Nephron (organoid): ENCODE data around the gene BRINP2.

Source experiments
- H3K27ac Mint-ChIP-seq, 3 experiments: 2 replicates each; pipeline ENCODE4 v1.8.0; 2020; ENCODE audit warnings: mixed read lengths in 3 of 3, mild to moderate bottlenecking in 2 of 3, moderate library complexity in 1 of 3
- H3K27me3 Mint-ChIP-seq: 2 replicates; pipeline ENCODE4 v1.8.0; 2021; ENCODE audit warnings: low read depth, mild to moderate bottlenecking, moderate library complexity, mixed read lengths
- H3K36me3 Mint-ChIP-seq: 2 replicates; pipeline ENCODE4 v1.8.0; 2020; ENCODE audit warnings: low read depth, mixed read lengths
- H3K4me1 Mint-ChIP-seq: 2 replicates; pipeline ENCODE4 v1.8.0; 2020; ENCODE audit warnings: mixed read lengths
- H3K4me3 Mint-ChIP-seq, 3 experiments: 2 replicates each; pipeline ENCODE4 v1.8.0; 2020; ENCODE audit warnings: mild to moderate bottlenecking in 3 of 3, mixed read lengths in 3 of 3, moderate library complexity in 2 of 3
- H3K9me3 Mint-ChIP-seq: 2 replicates; pipeline ENCODE4 v1.8.0; 2020; ENCODE audit warnings: mixed read lengths
- TF ChIP-seq, protein P1 (sequence below), 3 experiments: fragments of 200-600 bp; sonication (generic); IDR thresholded peaks; one replicate each; pipeline ENCODE4 v1.5.0; 2021; ENCODE audit warnings: antibody characterized with exemption in 3 of 3; ENCODE audit not compliant: unreplicated experiment in 3 of 3

Gene BRINP2

GRCh38 chr1:177243773-177244172 is 73.0 kb downstream of the BRINP2 start:
- no peaks in the 10 kb centered on the region for H3K36me3 Mint-ChIP-seq
- H3K4me3 Mint-ChIP-seq, result no peak overlapping the region
- TF ChIP-seq, protein P1, sequence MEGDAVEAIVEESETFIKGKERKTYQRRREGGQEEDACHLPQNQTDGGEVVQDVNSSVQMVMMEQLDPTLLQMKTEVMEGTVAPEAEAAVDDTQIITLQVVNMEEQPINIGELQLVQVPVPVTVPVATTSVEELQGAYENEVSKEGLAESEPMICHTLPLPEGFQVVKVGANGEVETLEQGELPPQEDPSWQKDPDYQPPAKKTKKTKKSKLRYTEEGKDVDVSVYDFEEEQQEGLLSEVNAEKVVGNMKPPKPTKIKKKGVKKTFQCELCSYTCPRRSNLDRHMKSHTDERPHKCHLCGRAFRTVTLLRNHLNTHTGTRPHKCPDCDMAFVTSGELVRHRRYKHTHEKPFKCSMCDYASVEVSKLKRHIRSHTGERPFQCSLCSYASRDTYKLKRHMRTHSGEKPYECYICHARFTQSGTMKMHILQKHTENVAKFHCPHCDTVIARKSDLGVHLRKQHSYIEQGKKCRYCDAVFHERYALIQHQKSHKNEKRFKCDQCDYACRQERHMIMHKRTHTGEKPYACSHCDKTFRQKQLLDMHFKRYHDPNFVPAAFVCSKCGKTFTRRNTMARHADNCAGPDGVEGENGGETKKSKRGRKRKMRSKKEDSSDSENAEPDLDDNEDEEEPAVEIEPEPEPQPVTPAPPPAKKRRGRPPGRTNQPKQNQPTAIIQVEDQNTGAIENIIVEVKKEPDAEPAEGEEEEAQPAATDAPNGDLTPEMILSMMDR (IDR thresholded peaks at IDR 0.05; ENCODE audit: unreplicated experiment in 3 of 3), result no peak
- peaks cover 5% of the 10 kb centered on the region for H3K27me3 Mint-ChIP-seq
- no peaks in the 10 kb centered on the region for H3K9me3 Mint-ChIP-seq
- peaks cover 4% of the 10 kb centered on the region for H3K4me1 Mint-ChIP-seq
- H3K27ac Mint-ChIP-seq, result no peak overlapping the region

DNA sequence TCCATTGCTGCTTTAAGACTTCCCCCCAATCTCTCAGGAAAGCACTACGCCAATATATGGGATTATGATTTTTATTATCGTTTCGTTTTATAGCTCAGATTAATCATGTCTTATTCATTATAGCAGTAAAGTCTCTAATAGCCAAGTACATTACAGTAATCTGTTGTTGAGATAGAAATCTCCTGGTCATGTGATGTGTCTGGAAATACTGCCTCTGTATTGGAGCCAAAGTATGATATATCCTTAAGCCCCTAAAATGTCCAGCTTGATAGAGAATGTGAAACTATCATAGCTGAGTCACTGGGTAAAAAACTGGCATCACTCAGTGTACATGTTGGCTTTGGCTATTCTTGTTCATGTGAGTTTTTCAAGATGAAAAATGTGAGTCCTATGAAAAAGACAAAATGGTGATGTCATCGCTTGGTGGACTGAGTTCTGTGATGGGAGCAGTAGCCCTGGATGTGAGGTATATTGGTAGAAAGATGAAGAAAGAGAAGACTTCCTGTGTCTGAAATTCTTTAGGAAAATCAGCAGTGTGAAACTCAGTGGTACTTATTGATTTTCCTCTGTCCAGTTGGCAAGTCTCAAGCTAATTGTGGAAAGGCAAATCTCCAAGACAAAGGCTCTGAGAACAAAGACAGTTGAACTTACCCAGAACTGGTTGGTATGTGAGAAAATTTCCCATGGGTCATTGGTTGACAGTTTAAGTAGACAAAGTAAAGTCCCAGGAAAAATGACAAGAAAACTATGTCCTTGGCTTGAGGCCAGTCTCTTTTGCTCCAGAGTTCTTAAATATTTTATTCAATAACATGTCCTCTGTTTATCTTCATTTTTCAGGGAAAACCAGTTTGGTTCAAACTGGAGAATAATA is 76.2 kb downstream of the BRINP2 start:
- no peak overlapping the region for H3K4me3 Mint-ChIP-seq
- no peaks in the 10 kb centered on the region for H3K9me3 Mint-ChIP-seq
- H3K27ac Mint-ChIP-seq, result peak overlapping the region in 1 of 3 experiments; percentile 25
- peaks cover 5% of the 10 kb centered on the region for H3K27me3 Mint-ChIP-seq
- no peaks in the 10 kb centered on the region for H3K36me3 Mint-ChIP-seq
- H3K4me1 Mint-ChIP-seq, result peaks cover 4% of the 10 kb centered on the region
- TF ChIP-seq, protein P1 (IDR thresholded peaks at IDR 0.05; ENCODE audit: unreplicated experiment in 3 of 3), result no peak

DNA sequence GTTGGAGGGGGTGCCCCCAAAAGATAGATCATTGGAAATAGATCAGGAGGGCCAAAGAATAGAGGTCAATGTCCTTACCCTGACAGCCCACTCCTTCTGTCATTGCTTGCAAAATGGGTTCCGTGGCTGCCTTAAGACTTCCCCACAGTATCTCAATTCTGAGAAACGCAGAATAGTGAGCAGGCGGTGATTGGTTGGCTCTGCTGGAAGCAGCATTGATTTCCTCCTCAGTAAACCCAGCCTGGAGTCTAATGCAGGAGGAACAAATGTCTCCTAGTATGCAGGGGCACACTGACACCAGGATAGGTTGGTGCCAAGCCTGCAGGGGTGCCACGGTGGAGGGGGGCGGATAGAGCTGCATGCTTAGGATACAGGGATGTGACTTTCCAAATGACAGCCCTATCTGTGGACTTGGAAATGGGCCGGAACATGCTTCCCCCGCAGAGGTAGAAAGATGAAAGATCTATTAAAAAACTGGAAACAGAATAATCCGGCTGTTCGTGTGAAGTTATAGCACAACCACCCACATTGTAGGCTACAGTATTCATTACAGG is 76.9 kb downstream of the BRINP2 start:
- peaks cover 4% of the 10 kb centered on the region for H3K4me1 Mint-ChIP-seq
- H3K36me3 Mint-ChIP-seq, result no peaks in the 10 kb centered on the region
- H3K4me3 Mint-ChIP-seq, result no peak overlapping the region
- no peak overlapping the region for H3K27ac Mint-ChIP-seq
- TF ChIP-seq, protein P1 (IDR thresholded peaks at IDR 0.05; ENCODE audit: unreplicated experiment in 3 of 3), result no peak
- H3K27me3 Mint-ChIP-seq, result no peaks in the 10 kb centered on the region
- H3K9me3 Mint-ChIP-seq, result no peaks in the 10 kb centered on the region

DNA sequence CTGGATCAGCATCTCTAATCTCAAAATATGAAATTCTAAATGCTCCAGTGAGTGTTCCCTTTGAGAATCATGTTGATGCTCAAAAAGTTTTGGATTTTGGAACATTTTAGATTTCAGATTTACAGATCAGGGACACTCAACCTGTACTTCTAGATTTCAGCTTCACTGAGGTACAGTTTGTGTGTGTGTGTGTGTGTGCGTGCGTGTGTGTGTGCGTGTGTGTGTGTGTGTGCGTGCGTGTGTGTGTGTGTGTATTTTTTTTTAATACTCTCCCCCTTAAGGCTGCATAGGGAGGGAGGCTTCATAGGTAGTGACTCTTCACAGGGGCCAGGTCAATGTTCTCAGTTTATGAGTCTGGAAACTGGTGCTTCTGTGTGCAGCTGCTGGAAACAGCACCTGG is 77.5 kb downstream of the BRINP2 start:
- TF ChIP-seq, protein P1 (IDR thresholded peaks at IDR 0.05; ENCODE audit: unreplicated experiment in 3 of 3), result no peak
- Mint-ChIP-seq H3K9me3 (no peaks in the 10 kb centered on the region), H3K27ac (no peak overlapping the region), H3K27me3 (no peaks in the 10 kb centered on the region), H3K4me1 (peaks cover 4% of the 10 kb centered on the region), H3K36me3 (no peaks in the 10 kb centered on the region), H3K4me3 (no peak overlapping the region)

DNA sequence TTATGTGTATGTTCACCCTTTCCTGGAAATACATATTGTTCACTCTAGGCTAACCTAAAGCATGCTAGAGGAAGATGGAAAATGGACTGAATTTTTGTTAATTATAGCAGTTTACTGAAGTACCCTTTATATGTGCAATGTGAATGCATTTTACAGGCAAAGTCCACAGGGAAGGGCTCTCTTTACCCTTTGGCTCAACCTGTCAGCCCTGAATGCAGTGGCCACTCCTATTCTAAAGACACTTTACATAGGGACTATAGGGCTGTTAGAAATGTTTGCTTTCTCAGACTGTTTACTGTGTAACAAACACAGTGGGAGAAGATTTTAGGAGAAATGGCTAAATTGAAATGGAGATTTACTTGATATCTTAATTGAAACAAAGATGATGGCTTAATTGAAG is 78.5 kb downstream of the BRINP2 start:
- TF ChIP-seq, protein P1 (IDR thresholded peaks at IDR 0.05; ENCODE audit: unreplicated experiment in 3 of 3), result no peak
- Mint-ChIP-seq H3K4me1 (peaks cover 4% of the 10 kb centered on the region), H3K4me3 (no peak overlapping the region), H3K36me3 (no peaks in the 10 kb centered on the region), H3K27ac (no peak overlapping the region), H3K9me3 (no peaks in the 10 kb centered on the region), H3K27me3 (no peaks in the 10 kb centered on the region)
